ENCODE measurements around the gene ZNF292. TPM values are rescaled to one million over a fixed set of nuclear protein-coding genes. Genes with fewer than 3 reads are reported as not detected.
A peak's percentile ranks its signal among the peaks of the same experiment; 100 is the strongest.

Gene ZNF292
- total and polyA plus RNA-seq, 10 of the 15 experiments (the other 5 are each of a cell fraction or from before 2014, with no cell fraction given), result 11.1 to 57.6 (median 30.6) TPM

DNA sequence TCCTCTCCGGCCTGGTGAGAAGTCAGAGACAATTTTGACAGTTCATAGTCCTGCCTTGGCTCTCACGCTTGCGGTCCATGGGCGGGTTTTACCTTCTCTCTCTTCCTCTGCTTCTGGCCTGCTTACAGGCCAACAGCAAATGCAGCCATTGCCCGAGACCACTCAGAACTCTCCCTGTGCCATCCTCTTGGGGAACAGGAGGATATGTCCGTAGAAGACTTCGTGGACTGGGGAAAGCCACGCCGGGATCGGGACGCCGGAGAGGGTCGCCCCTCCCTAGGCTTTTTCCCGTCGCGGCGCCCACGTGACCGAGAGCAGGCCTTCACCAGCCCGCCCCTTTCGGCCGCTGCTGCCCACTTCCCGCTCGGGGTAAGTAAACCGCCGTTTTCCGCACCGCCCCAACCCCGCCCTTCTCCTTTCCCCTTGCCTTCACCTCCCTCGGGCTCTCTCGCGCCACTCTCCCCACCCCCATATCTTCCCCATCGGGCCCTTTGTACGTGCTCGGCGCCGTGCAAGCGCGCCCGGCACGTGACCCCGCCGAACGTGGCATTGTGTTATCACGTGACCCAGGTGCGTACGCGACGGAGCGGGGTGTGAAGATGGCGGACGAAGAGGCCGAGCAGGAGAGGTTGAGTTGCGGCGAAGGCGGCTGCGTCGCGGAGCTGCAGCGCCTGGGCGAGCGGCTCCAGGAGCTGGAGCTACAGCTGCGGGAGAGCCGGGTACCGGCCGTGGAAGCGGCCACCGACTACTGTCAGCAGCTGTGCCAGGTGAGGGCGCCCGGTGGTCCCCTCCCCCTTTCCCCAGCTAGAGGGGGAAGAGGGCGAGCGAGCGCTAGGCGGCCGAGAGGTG lies at the start of gene ZNF292 (continued):
- TF ChIP-seq, protein P1, sequence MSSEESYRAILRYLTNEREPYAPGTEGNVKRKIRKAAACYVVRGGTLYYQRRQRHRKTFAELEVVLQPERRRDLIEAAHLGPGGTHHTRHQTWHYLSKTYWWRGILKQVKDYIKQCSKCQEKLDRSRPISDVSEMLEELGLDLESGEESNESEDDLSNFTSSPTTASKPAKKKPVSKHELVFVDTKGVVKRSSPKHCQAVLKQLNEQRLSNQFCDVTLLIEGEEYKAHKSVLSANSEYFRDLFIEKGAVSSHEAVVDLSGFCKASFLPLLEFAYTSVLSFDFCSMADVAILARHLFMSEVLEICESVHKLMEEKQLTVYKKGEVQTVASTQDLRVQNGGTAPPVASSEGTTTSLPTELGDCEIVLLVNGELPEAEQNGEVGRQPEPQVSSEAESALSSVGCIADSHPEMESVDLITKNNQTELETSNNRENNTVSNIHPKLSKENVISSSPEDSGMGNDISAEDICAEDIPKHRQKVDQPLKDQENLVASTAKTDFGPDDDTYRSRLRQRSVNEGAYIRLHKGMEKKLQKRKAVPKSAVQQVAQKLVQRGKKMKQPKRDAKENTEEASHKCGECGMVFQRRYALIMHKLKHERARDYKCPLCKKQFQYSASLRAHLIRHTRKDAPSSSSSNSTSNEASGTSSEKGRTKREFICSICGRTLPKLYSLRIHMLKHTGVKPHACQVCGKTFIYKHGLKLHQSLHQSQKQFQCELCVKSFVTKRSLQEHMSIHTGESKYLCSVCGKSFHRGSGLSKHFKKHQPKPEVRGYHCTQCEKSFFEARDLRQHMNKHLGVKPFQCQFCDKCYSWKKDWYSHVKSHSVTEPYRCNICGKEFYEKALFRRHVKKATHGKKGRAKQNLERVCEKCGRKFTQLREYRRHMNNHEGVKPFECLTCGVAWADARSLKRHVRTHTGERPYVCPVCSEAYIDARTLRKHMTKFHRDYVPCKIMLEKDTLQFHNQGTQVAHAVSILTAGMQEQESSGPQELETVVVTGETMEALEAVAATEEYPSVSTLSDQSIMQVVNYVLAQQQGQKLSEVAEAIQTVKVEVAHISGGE (CRISPR knock-in tag; IDR thresholded peaks at IDR 0.05), result peak; percentile 70
- TF ChIP-seq HDGF (IDR thresholded peaks at IDR 0.05) (peak; percentile 98), STAT1 (conservative IDR thresholded peaks at IDR 0.05) (0 out of 2 replicates have a peak, but pooled peaks have one; percentile 41), MTA3 (IDR thresholded peaks at IDR 0.05; ENCODE audit: borderline replicate concordance, low read length) (no peak; the same call in 1 of the 2 replicates), IKZF2 (IDR thresholded peaks at IDR 0.05) (peak; percentile 87 to 91), TCF7 (IDR thresholded peaks at IDR 0.05; ENCODE audit: borderline replicate concordance) (no peak), ZNF274 (IDR thresholded peaks at IDR 0.05; ENCODE audit: insufficient read depth, insufficient read length) (no peak), EED (IDR thresholded peaks at IDR 0.05; ENCODE audit: low read depth) (peak; percentile 50; the same call in 1 of the 2 replicates), CBX3 (IDR thresholded peaks at IDR 0.05; ENCODE audit: borderline replicate concordance, low read depth) (no peak), SUPT20H (IDR thresholded peaks at IDR 0.05; ENCODE audit: borderline replicate concordance, control insufficient read depth, low read depth, low read length) (no peak), WRNIP1 (IDR thresholded peaks at IDR 0.05; ENCODE audit: borderline replicate concordance, low read depth, low read length) (no peak), ZSCAN29 (IDR thresholded peaks at IDR 0.05) (no peak), ETV6 (conservative IDR thresholded peaks at IDR 0.05 in 1 of 2, IDR thresholded peaks at IDR 0.05 in 1 of 2; ENCODE audit: borderline replicate concordance in 1 of 2, low read depth in 1 of 2) (peak in 1 of 2 experiments; percentile 64; a peak in 1 of 4 replicates), HDAC2 (IDR thresholded peaks at IDR 0.05) (no peak)
- TF ChIP-seq, protein P2, sequence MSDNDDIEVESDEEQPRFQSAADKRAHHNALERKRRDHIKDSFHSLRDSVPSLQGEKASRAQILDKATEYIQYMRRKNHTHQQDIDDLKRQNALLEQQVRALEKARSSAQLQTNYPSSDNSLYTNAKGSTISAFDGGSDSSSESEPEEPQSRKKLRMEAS (IDR thresholded peaks at IDR 0.05; ENCODE audit: low read depth, low read length), result peak; percentile 99
- TF ChIP-seq, protein P3, sequence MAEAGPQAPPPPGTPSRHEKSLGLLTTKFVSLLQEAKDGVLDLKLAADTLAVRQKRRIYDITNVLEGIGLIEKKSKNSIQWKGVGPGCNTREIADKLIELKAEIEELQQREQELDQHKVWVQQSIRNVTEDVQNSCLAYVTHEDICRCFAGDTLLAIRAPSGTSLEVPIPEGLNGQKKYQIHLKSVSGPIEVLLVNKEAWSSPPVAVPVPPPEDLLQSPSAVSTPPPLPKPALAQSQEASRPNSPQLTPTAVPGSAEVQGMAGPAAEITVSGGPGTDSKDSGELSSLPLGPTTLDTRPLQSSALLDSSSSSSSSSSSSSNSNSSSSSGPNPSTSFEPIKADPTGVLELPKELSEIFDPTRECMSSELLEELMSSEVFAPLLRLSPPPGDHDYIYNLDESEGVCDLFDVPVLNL (IDR thresholded peaks at IDR 0.05; ENCODE audit: low read depth, low read length), result no peak
- TF ChIP-seq, protein P4, sequence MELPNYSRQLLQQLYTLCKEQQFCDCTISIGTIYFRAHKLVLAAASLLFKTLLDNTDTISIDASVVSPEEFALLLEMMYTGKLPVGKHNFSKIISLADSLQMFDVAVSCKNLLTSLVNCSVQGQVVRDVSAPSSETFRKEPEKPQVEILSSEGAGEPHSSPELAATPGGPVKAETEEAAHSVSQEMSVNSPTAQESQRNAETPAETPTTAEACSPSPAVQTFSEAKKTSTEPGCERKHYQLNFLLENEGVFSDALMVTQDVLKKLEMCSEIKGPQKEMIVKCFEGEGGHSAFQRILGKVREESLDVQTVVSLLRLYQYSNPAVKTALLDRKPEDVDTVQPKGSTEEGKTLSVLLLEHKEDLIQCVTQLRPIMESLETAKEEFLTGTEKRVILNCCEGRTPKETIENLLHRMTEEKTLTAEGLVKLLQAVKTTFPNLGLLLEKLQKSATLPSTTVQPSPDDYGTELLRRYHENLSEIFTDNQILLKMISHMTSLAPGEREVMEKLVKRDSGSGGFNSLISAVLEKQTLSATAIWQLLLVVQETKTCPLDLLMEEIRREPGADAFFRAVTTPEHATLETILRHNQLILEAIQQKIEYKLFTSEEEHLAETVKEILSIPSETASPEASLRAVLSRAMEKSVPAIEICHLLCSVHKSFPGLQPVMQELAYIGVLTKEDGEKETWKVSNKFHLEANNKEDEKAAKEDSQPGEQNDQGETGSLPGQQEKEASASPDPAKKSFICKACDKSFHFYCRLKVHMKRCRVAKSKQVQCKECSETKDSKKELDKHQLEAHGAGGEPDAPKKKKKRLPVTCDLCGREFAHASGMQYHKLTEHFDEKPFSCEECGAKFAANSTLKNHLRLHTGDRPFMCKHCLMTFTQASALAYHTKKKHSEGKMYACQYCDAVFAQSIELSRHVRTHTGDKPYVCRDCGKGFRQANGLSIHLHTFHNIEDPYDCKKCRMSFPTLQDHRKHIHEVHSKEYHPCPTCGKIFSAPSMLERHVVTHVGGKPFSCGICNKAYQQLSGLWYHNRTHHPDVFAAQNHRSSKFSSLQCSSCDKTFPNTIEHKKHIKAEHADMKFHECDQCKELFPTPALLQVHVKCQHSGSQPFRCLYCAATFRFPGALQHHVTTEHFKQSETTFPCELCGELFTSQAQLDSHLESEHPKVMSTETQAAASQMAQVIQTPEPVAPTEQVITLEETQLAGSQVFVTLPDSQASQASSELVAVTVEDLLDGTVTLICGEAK (IDR thresholded peaks at IDR 0.05; ENCODE audit: borderline replicate concordance), result no peak; the same call in 1 of the 2 replicates
- TF ChIP-seq, protein P5, sequence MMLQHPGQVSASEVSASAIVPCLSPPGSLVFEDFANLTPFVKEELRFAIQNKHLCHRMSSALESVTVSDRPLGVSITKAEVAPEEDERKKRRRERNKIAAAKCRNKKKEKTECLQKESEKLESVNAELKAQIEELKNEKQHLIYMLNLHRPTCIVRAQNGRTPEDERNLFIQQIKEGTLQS (IDR thresholded peaks at IDR 0.05; ENCODE audit: borderline replicate concordance, extremely low read depth, low read depth, low read length), result peak; percentile 96
